SK-N-SH treated with all-trans-retinoic acid at 6 μM for 48 hours (cell line): Measurements from ENCODE around the gene PAPSS2.

Experiments used
- ARNTL ChIP-seq: fragments of 450-650 bp; formaldehyde crosslinking; IDR thresholded peaks from 2 replicates; pipeline ENCODE4 v1.5.0; 2020; ENCODE audit warnings: low read depth, mild to moderate bottlenecking, moderate library complexity, borderline replicate concordance
- OSR1 ChIP-seq: fragments of 250-450 bp; sonication (Bioruptor Pico); IDR thresholded peaks from 2 replicates; pipeline ENCODE4 v1.8.0; 2022; ENCODE audit warnings: moderate library complexity, mild to moderate bottlenecking, inconsistent platforms
- PATZ1 ChIP-seq: fragments of 250-450 bp; sonication (Bioruptor Pico); IDR thresholded peaks from 2 replicates; pipeline ENCODE4 v1.8.0; 2020; ENCODE audit warnings: mild to moderate bottlenecking, moderate library complexity, borderline replicate concordance
- ZFP30 ChIP-seq: fragments of 450-650 bp; formaldehyde crosslinking; IDR thresholded peaks from 2 replicates; pipeline ENCODE4 v1.5.0; 2022; ENCODE audit warnings: mild to moderate bottlenecking, moderate library complexity

- TF ChIP-seq OSR1 (CRISPR knock-in tag) (no peak), ZFP30 (CRISPR knock-in tag) (no peak), ARNTL (CRISPR knock-in tag) (no peak), PATZ1 (no peak)
Measured at GRCh38 chr10:87740254-87740655, 80.6 kb downstream of the PAPSS2 start.
